ENCODE results near the gene LTBP2.

The LTBP2 gene

GRCh38 chr14:74554742-74555362 lies 57.2 kb downstream of the LTBP2 start:
- H3K36me3 ChIP-seq (ENCODE audit: control insufficient read depth, insufficient read depth, low read length, severe bottlenecking) = peaks cover 7% of the 10 kb centered on the region
- H3K27me3 ChIP-seq (replicated peaks; ENCODE audit: control insufficient read depth, insufficient read depth, low read length) = no peaks in the 10 kb centered on the region
- H3K9ac ChIP-seq (ENCODE audit: low read length) = no peak overlapping the region
- no peaks in the 10 kb centered on the region for H3K9me3 ChIP-seq (ENCODE audit: control insufficient read depth, low read length)
- DNase-seq (ENCODE audit: low read depth) = no peak
- peaks cover 37% of the 10 kb centered on the region for H3K4me1 ChIP-seq (ENCODE audit: control insufficient read depth, insufficient read depth, low read length)
- no peak overlapping the region for H3K4me3 ChIP-seq (ENCODE audit: low read length)

- Histone ChIP-seq H3K4me3 (ENCODE audit: low read length) (no peak overlapping the region), H3K27me3 (replicated peaks; ENCODE audit: control insufficient read depth, insufficient read depth, low read length) (no peaks in the 10 kb centered on the region), H3K4me1 (ENCODE audit: control insufficient read depth, insufficient read depth, low read length) (peaks cover 41% of the 10 kb centered on the region), H3K9me3 (ENCODE audit: control insufficient read depth, low read length) (no peaks in the 10 kb centered on the region), H3K9ac (ENCODE audit: low read length) (peak overlapping the region; percentile 11), H3K36me3 (ENCODE audit: control insufficient read depth, insufficient read depth, low read length, severe bottlenecking) (peaks cover 8% of the 10 kb centered on the region)
- no peak for DNase-seq (ENCODE audit: low read depth)
Measured at GRCh38 chr14:74552623-74553022, 59.4 kb downstream of the LTBP2 start.

GRCh38 chr14:74551431-74552371 lies 60.3 kb downstream of the LTBP2 start:
- Histone ChIP-seq H3K36me3 (ENCODE audit: control insufficient read depth, insufficient read depth, low read length, severe bottlenecking) (peaks cover 12% of the 10 kb centered on the region), H3K9me3 (ENCODE audit: control insufficient read depth, low read length) (no peaks in the 10 kb centered on the region), H3K4me3 (ENCODE audit: low read length) (no peak overlapping the region), H3K9ac (ENCODE audit: low read length) (peak overlapping the region; percentile 28), H3K27me3 (replicated peaks; ENCODE audit: control insufficient read depth, insufficient read depth, low read length) (no peaks in the 10 kb centered on the region), H3K4me1 (ENCODE audit: control insufficient read depth, insufficient read depth, low read length) (peaks cover 41% of the 10 kb centered on the region)
- no peak for DNase-seq (ENCODE audit: low read depth)

GRCh38 chr14:74551001-74551400 lies 61.0 kb downstream of the LTBP2 start:
- peaks cover 19% of the 10 kb centered on the region for H3K36me3 ChIP-seq (ENCODE audit: control insufficient read depth, insufficient read depth, low read length, severe bottlenecking)
- no peaks in the 10 kb centered on the region for H3K9me3 ChIP-seq (ENCODE audit: control insufficient read depth, low read length)
- H3K4me1 ChIP-seq (ENCODE audit: control insufficient read depth, insufficient read depth, low read length) = peaks cover 41% of the 10 kb centered on the region
- H3K27me3 ChIP-seq (replicated peaks; ENCODE audit: control insufficient read depth, insufficient read depth, low read length) = no peaks in the 10 kb centered on the region
- DNase-seq (ENCODE audit: low read depth) = no peak
- H3K4me3 ChIP-seq (ENCODE audit: low read length) = no peak overlapping the region
- H3K9ac ChIP-seq (ENCODE audit: low read length) = no peak overlapping the region

GRCh38 chr14:74550071-74550470 lies 62.0 kb downstream of the LTBP2 start:
- Histone ChIP-seq H3K9ac (ENCODE audit: low read length) (no peak overlapping the region), H3K27me3 (replicated peaks; ENCODE audit: control insufficient read depth, insufficient read depth, low read length) (no peaks in the 10 kb centered on the region), H3K4me1 (ENCODE audit: control insufficient read depth, insufficient read depth, low read length) (peaks cover 41% of the 10 kb centered on the region), H3K36me3 (ENCODE audit: control insufficient read depth, insufficient read depth, low read length, severe bottlenecking) (peaks cover 27% of the 10 kb centered on the region), H3K4me3 (ENCODE audit: low read length) (no peak overlapping the region), H3K9me3 (ENCODE audit: control insufficient read depth, low read length) (no peaks in the 10 kb centered on the region)
- DNase-seq (ENCODE audit: low read depth) = no peak

- Histone ChIP-seq H3K4me3 (ENCODE audit: low read length) (no peak overlapping the region), H3K9ac (ENCODE audit: low read length) (peak overlapping the region; percentile 35)
- DNase-seq (ENCODE audit: low read depth) = peak; percentile 14
Measured at GRCh38 chr14:74549588-74549987, 62.4 kb downstream of the LTBP2 start.

GRCh38 chr14:74548881-74549280 lies 63.2 kb downstream of the LTBP2 start:
- Histone ChIP-seq H3K4me3 (ENCODE audit: low read length) (no peak overlapping the region), H3K4me1 (ENCODE audit: control insufficient read depth, insufficient read depth, low read length) (peaks cover 41% of the 10 kb centered on the region), H3K9me3 (ENCODE audit: control insufficient read depth, low read length) (no peaks in the 10 kb centered on the region), H3K36me3 (ENCODE audit: control insufficient read depth, insufficient read depth, low read length, severe bottlenecking) (peaks cover 31% of the 10 kb centered on the region), H3K27me3 (replicated peaks; ENCODE audit: control insufficient read depth, insufficient read depth, low read length) (no peaks in the 10 kb centered on the region), H3K9ac (ENCODE audit: low read length) (peak overlapping the region; percentile 12)
- peak; percentile 71 for DNase-seq (ENCODE audit: low read depth)

More at GRCh38 chr14:74549588-74549987, 62.4 kb downstream of the LTBP2 start:
- Histone ChIP-seq H3K36me3 (ENCODE audit: control insufficient read depth, insufficient read depth, low read length, severe bottlenecking) (peaks cover 31% of the 10 kb centered on the region), H3K9me3 (ENCODE audit: control insufficient read depth, low read length) (no peaks in the 10 kb centered on the region), H3K4me1 (ENCODE audit: control insufficient read depth, insufficient read depth, low read length) (peaks cover 41% of the 10 kb centered on the region), H3K27me3 (replicated peaks; ENCODE audit: control insufficient read depth, insufficient read depth, low read length) (no peaks in the 10 kb centered on the region)

- no peak for DNase-seq (ENCODE audit: low read depth)
- peaks cover 27% of the 10 kb centered on the region for H3K4me1 ChIP-seq (ENCODE audit: control insufficient read depth, insufficient read depth, low read length)
- H3K9ac ChIP-seq (ENCODE audit: low read length) = no peak overlapping the region
- H3K9me3 ChIP-seq (ENCODE audit: control insufficient read depth, low read length) = no peaks in the 10 kb centered on the region
- H3K27me3 ChIP-seq (replicated peaks; ENCODE audit: control insufficient read depth, insufficient read depth, low read length) = no peaks in the 10 kb centered on the region
- no peak overlapping the region for H3K4me3 ChIP-seq (ENCODE audit: low read length)
- peaks cover 27% of the 10 kb centered on the region for H3K36me3 ChIP-seq (ENCODE audit: control insufficient read depth, insufficient read depth, low read length, severe bottlenecking)
Measured at GRCh38 chr14:74547331-74547927, 64.6 kb downstream of the LTBP2 start.

- H3K27me3 ChIP-seq (replicated peaks; ENCODE audit: control insufficient read depth, insufficient read depth, low read length) = no peaks in the 10 kb centered on the region
- H3K4me3 ChIP-seq (ENCODE audit: low read length) = no peak overlapping the region
- no peaks in the 10 kb centered on the region for H3K9me3 ChIP-seq (ENCODE audit: control insufficient read depth, low read length)
- H3K4me1 ChIP-seq (ENCODE audit: control insufficient read depth, insufficient read depth, low read length) = peaks cover 17% of the 10 kb centered on the region
- H3K36me3 ChIP-seq (ENCODE audit: control insufficient read depth, insufficient read depth, low read length, severe bottlenecking) = peaks cover 33% of the 10 kb centered on the region
- peak; percentile 11 for DNase-seq (ENCODE audit: low read depth)
- H3K9ac ChIP-seq (ENCODE audit: low read length) = no peak overlapping the region
Measured at GRCh38 chr14:74546416-74546815, 65.6 kb downstream of the LTBP2 start.

GRCh38 chr14:74545386-74545785 lies 66.7 kb downstream of the LTBP2 start:
- Histone ChIP-seq H3K4me3 (ENCODE audit: low read length) (no peak overlapping the region), H3K9ac (ENCODE audit: low read length) (no peak overlapping the region), H3K36me3 (ENCODE audit: control insufficient read depth, insufficient read depth, low read length, severe bottlenecking) (peaks cover 34% of the 10 kb centered on the region), H3K27me3 (replicated peaks; ENCODE audit: control insufficient read depth, insufficient read depth, low read length) (no peaks in the 10 kb centered on the region), H3K4me1 (ENCODE audit: control insufficient read depth, insufficient read depth, low read length) (peaks cover 17% of the 10 kb centered on the region), H3K9me3 (ENCODE audit: control insufficient read depth, low read length) (no peaks in the 10 kb centered on the region)
- no peak for DNase-seq (ENCODE audit: low read depth)

GRCh38 chr14:74543771-74544438 lies 68.1 kb downstream of the LTBP2 start:
- Histone ChIP-seq H3K4me3 (ENCODE audit: low read length) (no peak overlapping the region), H3K27me3 (replicated peaks; ENCODE audit: control insufficient read depth, insufficient read depth, low read length) (no peaks in the 10 kb centered on the region), H3K4me1 (ENCODE audit: control insufficient read depth, insufficient read depth, low read length) (peaks cover 11% of the 10 kb centered on the region), H3K9ac (ENCODE audit: low read length) (no peak overlapping the region), H3K36me3 (ENCODE audit: control insufficient read depth, insufficient read depth, low read length, severe bottlenecking) (peaks cover 44% of the 10 kb centered on the region), H3K9me3 (ENCODE audit: control insufficient read depth, low read length) (no peaks in the 10 kb centered on the region)
- no peak for DNase-seq (ENCODE audit: low read depth)
